ENCODE measurements around the gene YEATS4.

GRCh38 chr12:69343885-69344612 is 15.5 kb upstream of the YEATS4 start:
- no peak for TF ChIP-seq CTCF (IDR thresholded peaks at IDR 0.05)
- TF ChIP-seq POLR2A (IDR thresholded peaks at IDR 0.05): no peak
